ENCODE measurements around the gene XYLT1. TPM values are rescaled to one million over a fixed set of nuclear protein-coding genes. Genes with fewer than 3 reads are reported as not detected.

XYLT1 gene
- total and polyA plus RNA-seq, 4 experiments from 2014 or later = 1.4 to 48.5 (median 24.5) TPM

GRCh38 chr16:17227278-17227677, 243.5 kb downstream of the XYLT1 start:
- Mint-ChIP-seq H3K4me3 (no peak overlapping the region), H3K27ac (peak overlapping the region in 2 of 7 donors; percentile 2 to 48), H3K27me3 (no peaks in the 10 kb centered on the region), H3K9me3 (peaks cover 0 to 2% (median 0%) of the 10 kb centered on the region in 8 donors), H3K4me1 (peaks cover 8 to 21% (median 14%) of the 10 kb centered on the region in 4 donors), H3K36me3 (peaks cover 11 to 26% of the 10 kb centered on the region in 2 donors)
- H3K27ac ChIP-seq (ENCODE audit: low read depth, low read length) = no peak overlapping the region
- no peaks in the 10 kb centered on the region for H3K9me3 ChIP-seq (ENCODE audit: control insufficient read depth in 1 of 2, low read length in 2 of 2)
- ChIA-PET POLR2A (ENCODE audit: partially characterized antibody) (no interaction called here), CTCF (ENCODE audit: partially characterized antibody) (interaction anchor here (1.9 kb wide), 1 partner anchor 241 kb away, joined by 8 read pairs; no protein-coding TSS in a partner anchor)
- no peaks in the 10 kb centered on the region for H3K4me1 ChIP-seq (ENCODE audit: insufficient read depth, low read length)
- intact Hi-C loops (cut with micrococcal nuclease) = no loop called here
- no peaks in the 10 kb centered on the region for H3K36me3 ChIP-seq (ENCODE audit: insufficient read depth, low read length)
- no peak for DNase-seq
- H3K27me3 ChIP-seq (ENCODE audit: insufficient read depth, low read length) = no peaks in the 10 kb centered on the region
- H3K4me3 ChIP-seq (ENCODE audit: low read length in 2 of 2) = no peak overlapping the region

GRCh38 chr16:17225541-17225940, 245.2 kb downstream of the XYLT1 start:
- no peaks in the 10 kb centered on the region for H3K36me3 ChIP-seq (ENCODE audit: insufficient read depth, low read length)
- intact Hi-C loops (cut with micrococcal nuclease) = no loop called here
- H3K4me3 ChIP-seq (ENCODE audit: low read length in 2 of 2) = no peak overlapping the region
- no peaks in the 10 kb centered on the region for H3K27me3 ChIP-seq (ENCODE audit: insufficient read depth, low read length)
- H3K27ac ChIP-seq (ENCODE audit: low read depth, low read length) = no peak overlapping the region
- H3K4me3 Mint-ChIP-seq = no peak overlapping the region
- H3K4me1 Mint-ChIP-seq = peaks cover 10 to 23% (median 16%) of the 10 kb centered on the region in 4 donors
- peaks cover 0 to 2% (median 0%) of the 10 kb centered on the region in 8 donors for H3K9me3 Mint-ChIP-seq
- no peaks in the 10 kb centered on the region for H3K4me1 ChIP-seq (ENCODE audit: insufficient read depth, low read length)
- no peak for DNase-seq
- H3K27me3 Mint-ChIP-seq = no peaks in the 10 kb centered on the region
- H3K27ac Mint-ChIP-seq = peak overlapping the region in 2 of 7 donors; percentile 62 to 84
- H3K36me3 Mint-ChIP-seq = peaks cover 18 to 29% of the 10 kb centered on the region in 2 donors
- POLR2A ChIA-PET (ENCODE audit: partially characterized antibody) = interaction anchor here (1.3 kb wide), 1 partner anchor 146 kb away, joined by 3 read pairs; no protein-coding TSS in a partner anchor
- no peaks in the 10 kb centered on the region for H3K9me3 ChIP-seq (ENCODE audit: control insufficient read depth in 1 of 2, low read length in 2 of 2)
- CTCF ChIA-PET (ENCODE audit: partially characterized antibody) = no interaction called here

DNA sequence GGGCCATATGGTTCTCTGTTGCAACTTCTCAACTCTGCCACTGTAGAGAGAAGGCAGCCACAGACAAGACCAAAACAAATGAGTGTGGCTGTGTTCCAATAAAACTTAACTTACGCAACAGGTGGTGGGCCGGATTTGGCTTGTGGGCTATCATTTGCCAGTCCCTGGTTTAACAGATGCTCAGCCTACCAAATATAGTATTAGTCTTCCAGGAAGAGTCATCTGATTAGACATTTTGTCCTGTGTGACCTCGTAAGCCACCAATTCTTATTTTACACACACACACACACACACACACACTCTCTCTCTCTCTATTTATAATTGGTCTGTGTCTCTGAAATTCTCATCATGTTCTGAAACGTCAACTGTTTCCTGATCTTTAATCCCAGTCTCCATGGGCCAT, 245.9 kb downstream of the XYLT1 start:
- DNase-seq = peak in 3 of 5 donors; percentile 10 to 28 (median 17)
- intact Hi-C loops (cut with micrococcal nuclease) = no loop called here
- Mint-ChIP-seq H3K27me3 (no peaks in the 10 kb centered on the region), H3K4me1 (peaks cover 10 to 23% (median 16%) of the 10 kb centered on the region in 4 donors), H3K36me3 (peaks cover 18 to 25% of the 10 kb centered on the region in 2 donors), H3K4me3 (peak overlapping the region in 1 of 8 donors; percentile 48), H3K9me3 (peaks cover 0 to 2% (median 0%) of the 10 kb centered on the region in 8 donors), H3K27ac (peak overlapping the region in 6 of 7 donors; percentile 20 to 84 (median 61))
- POLR2A ChIA-PET (ENCODE audit: partially characterized antibody) = no interaction called here
- Histone ChIP-seq H3K9me3 (ENCODE audit: control insufficient read depth in 1 of 2, low read length in 2 of 2) (no peaks in the 10 kb centered on the region), H3K4me3 (ENCODE audit: low read length in 2 of 2) (no peak overlapping the region), H3K27ac (ENCODE audit: low read depth, low read length) (no peak overlapping the region), H3K36me3 (ENCODE audit: insufficient read depth, low read length) (no peaks in the 10 kb centered on the region), H3K27me3 (ENCODE audit: insufficient read depth, low read length) (no peaks in the 10 kb centered on the region), H3K4me1 (ENCODE audit: insufficient read depth, low read length) (no peaks in the 10 kb centered on the region)
- CTCF ChIA-PET (ENCODE audit: partially characterized antibody) = no interaction called here

DNA sequence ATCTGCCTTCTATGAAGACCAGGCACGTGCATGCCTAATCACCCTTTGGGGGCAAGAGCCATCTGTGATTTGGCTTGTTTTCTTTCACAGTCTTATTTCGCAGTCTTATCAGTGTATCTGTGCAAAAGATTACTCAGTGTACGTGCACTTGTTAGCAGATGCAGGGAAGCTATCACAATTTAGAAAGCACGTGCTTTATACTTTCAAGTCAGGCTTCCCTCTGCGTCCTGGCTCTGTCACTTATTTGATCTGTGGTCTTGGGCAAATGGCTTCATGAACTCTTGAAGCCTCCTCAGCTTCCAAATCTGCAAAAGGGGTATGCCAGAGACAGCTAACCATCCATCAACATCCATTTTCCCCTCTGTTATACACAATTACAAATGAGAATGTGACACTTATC, 246.4 kb downstream of the XYLT1 start:
- Histone ChIP-seq H3K27me3 (ENCODE audit: insufficient read depth, low read length) (no peaks in the 10 kb centered on the region), H3K4me1 (ENCODE audit: insufficient read depth, low read length) (no peaks in the 10 kb centered on the region), H3K36me3 (ENCODE audit: insufficient read depth, low read length) (no peaks in the 10 kb centered on the region), H3K9me3 (ENCODE audit: control insufficient read depth in 1 of 2, low read length in 2 of 2) (no peaks in the 10 kb centered on the region), H3K27ac (ENCODE audit: low read depth, low read length) (no peak overlapping the region), H3K4me3 (ENCODE audit: low read length in 2 of 2) (no peak overlapping the region)
- intact Hi-C loops (cut with micrococcal nuclease) = no loop called here
- DNase-seq = no peak
- Mint-ChIP-seq H3K9me3 (peaks cover 0 to 2% (median 0%) of the 10 kb centered on the region in 8 donors), H3K4me3 (no peak overlapping the region), H3K4me1 (peaks cover 10 to 23% (median 16%) of the 10 kb centered on the region in 4 donors), H3K27ac (peak overlapping the region in 1 of 7 donors; percentile 65), H3K27me3 (no peaks in the 10 kb centered on the region), H3K36me3 (peaks cover 18 to 25% of the 10 kb centered on the region in 2 donors)
- POLR2A ChIA-PET (ENCODE audit: partially characterized antibody) = interaction anchor here (0.5 kb wide), 1 partner anchor 1844 kb away, joined by 4 read pairs; no protein-coding TSS in a partner anchor
- CTCF ChIA-PET (ENCODE audit: partially characterized antibody) = interaction anchor here (0.7 kb wide), 1 partner anchor 12 kb away, joined by 3 read pairs; no protein-coding TSS in a partner anchor

DNA sequence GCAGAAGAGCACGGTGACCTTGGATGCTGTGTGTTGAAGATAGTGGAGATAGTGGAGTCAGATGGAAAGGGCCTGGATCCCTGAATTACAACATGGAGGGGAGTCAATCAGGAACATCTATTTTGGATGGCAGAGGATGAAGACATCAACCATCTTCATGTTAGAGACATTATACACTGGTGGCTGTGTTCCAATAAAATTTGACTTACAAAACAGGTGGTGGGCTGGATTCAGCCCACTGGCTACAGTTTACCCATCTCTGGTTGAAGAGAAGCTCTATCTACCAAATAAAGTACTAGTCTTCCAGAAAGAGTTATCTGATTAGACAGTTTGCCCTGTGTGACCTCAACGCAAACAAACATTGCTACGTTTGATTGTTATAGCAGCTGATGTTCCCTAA, 247.2 kb downstream of the XYLT1 start:
- no peak for DNase-seq
- POLR2A ChIA-PET (ENCODE audit: partially characterized antibody) = no interaction called here
- Histone ChIP-seq H3K36me3 (ENCODE audit: insufficient read depth, low read length) (no peaks in the 10 kb centered on the region), H3K4me1 (ENCODE audit: insufficient read depth, low read length) (no peaks in the 10 kb centered on the region), H3K27ac (ENCODE audit: low read depth, low read length) (no peak overlapping the region), H3K4me3 (ENCODE audit: low read length in 2 of 2) (no peak overlapping the region), H3K27me3 (ENCODE audit: insufficient read depth, low read length) (no peaks in the 10 kb centered on the region), H3K9me3 (ENCODE audit: control insufficient read depth in 1 of 2, low read length in 2 of 2) (no peaks in the 10 kb centered on the region)
- no peak overlapping the region for H3K4me3 Mint-ChIP-seq
- H3K9me3 Mint-ChIP-seq = peaks cover 0 to 2% (median 0%) of the 10 kb centered on the region in 8 donors
- peak overlapping the region in 2 of 7 donors; percentile 24 to 48 for H3K27ac Mint-ChIP-seq
- CTCF ChIA-PET (ENCODE audit: partially characterized antibody) = no interaction called here
- H3K36me3 Mint-ChIP-seq = peaks cover 20 to 27% of the 10 kb centered on the region in 2 donors
- intact Hi-C loops (cut with micrococcal nuclease) = no loop called here
- H3K4me1 Mint-ChIP-seq = peaks cover 9 to 23% (median 16%) of the 10 kb centered on the region in 4 donors
- no peaks in the 10 kb centered on the region for H3K27me3 Mint-ChIP-seq

DNA sequence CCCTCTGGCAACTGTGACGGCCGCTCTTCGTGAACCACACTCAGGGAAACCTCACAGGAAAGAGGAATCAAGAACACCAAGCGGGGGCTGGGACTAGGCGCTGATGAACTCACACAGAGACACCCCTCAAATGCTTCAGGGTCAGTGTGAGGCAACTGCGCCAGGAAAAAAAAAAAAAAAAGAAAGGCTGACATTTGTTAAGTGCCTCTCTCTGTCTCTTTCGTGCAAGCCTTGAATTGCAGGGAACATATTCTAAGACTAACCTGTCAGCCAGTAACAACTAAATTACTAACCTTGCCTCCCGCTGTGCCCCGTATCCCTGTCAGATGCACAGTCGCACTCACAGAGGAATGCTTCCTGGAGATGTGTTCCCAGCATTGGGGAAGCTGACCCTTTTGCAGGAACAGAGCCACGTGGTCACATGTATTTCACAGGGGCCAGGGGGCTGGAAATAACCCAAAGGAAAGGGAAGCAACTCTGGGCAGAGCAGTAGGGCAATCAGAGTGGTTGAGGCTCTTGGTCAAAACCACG, 247.8 kb downstream of the XYLT1 start:
- ChIA-PET POLR2A (ENCODE audit: partially characterized antibody) (no interaction called here), CTCF (ENCODE audit: partially characterized antibody) (no interaction called here)
- intact Hi-C loops (cut with micrococcal nuclease) = no loop called here
- H3K4me1 Mint-ChIP-seq = peaks cover 9 to 21% (median 15%) of the 10 kb centered on the region in 4 donors
- peaks cover 0 to 2% (median 0%) of the 10 kb centered on the region in 8 donors for H3K9me3 Mint-ChIP-seq
- peaks cover 21 to 29% of the 10 kb centered on the region in 2 donors for H3K36me3 Mint-ChIP-seq
- Histone ChIP-seq H3K36me3 (ENCODE audit: insufficient read depth, low read length) (no peaks in the 10 kb centered on the region), H3K4me3 (ENCODE audit: low read length in 2 of 2) (no peak overlapping the region), H3K4me1 (ENCODE audit: insufficient read depth, low read length) (no peaks in the 10 kb centered on the region), H3K27me3 (ENCODE audit: insufficient read depth, low read length) (no peaks in the 10 kb centered on the region), H3K27ac (ENCODE audit: low read depth, low read length) (no peak overlapping the region), H3K9me3 (ENCODE audit: control insufficient read depth in 1 of 2, low read length in 2 of 2) (no peaks in the 10 kb centered on the region)
- no peak for DNase-seq
- H3K4me3 Mint-ChIP-seq = no peak overlapping the region
- H3K27me3 Mint-ChIP-seq = no peaks in the 10 kb centered on the region
- H3K27ac Mint-ChIP-seq = no peak overlapping the region

DNA sequence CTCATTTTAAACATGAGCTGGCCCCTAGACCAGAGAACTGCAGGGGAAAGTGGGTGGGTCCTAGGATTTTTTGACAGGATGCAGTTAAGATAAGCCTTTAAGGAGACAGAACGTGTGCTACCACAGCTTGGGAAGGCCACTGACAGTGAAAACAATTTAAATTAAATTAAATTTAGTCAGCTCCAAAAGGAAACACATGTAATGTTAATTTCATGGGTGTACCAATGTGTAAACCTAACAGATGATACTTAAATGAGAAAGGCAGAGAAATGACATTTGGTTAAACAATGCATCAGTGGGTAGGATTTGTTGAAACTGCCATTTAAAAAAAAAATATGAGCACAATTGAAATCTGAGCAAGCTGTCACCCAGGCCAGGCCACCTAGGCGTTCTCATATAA, 250.8 kb downstream of the XYLT1 start:
- Mint-ChIP-seq H3K27me3 (no peaks in the 10 kb centered on the region), H3K4me3 (no peak overlapping the region), H3K36me3 (peaks cover 26 to 40% of the 10 kb centered on the region in 2 donors), H3K4me1 (peaks cover 1 to 13% (median 10%) of the 10 kb centered on the region in 4 donors), H3K27ac (peak overlapping the region in 2 of 7 donors; percentile 24 to 51), H3K9me3 (peaks cover 0 to under 1% (median 0%) of the 10 kb centered on the region in 8 donors)
- no peak overlapping the region for H3K27ac ChIP-seq (ENCODE audit: low read depth, low read length)
- POLR2A ChIA-PET (ENCODE audit: partially characterized antibody) = no interaction called here
- H3K4me1 ChIP-seq (ENCODE audit: insufficient read depth, low read length) = no peaks in the 10 kb centered on the region
- no peaks in the 10 kb centered on the region for H3K36me3 ChIP-seq (ENCODE audit: insufficient read depth, low read length)
- no peaks in the 10 kb centered on the region for H3K27me3 ChIP-seq (ENCODE audit: insufficient read depth, low read length)
- CTCF ChIA-PET (ENCODE audit: partially characterized antibody) = interaction anchor here (0.8 kb wide), 1 partner anchor 359 kb away, joined by 3 read pairs; no protein-coding TSS in a partner anchor
- DNase-seq = no peak
- intact Hi-C loops (cut with micrococcal nuclease) = no loop called here
- no peaks in the 10 kb centered on the region for H3K9me3 ChIP-seq (ENCODE audit: control insufficient read depth in 1 of 2, low read length in 2 of 2)
- H3K4me3 ChIP-seq (ENCODE audit: low read length in 2 of 2) = no peak overlapping the region
